Measurements from ENCODE around the gene UST.

UST gene

DNA sequence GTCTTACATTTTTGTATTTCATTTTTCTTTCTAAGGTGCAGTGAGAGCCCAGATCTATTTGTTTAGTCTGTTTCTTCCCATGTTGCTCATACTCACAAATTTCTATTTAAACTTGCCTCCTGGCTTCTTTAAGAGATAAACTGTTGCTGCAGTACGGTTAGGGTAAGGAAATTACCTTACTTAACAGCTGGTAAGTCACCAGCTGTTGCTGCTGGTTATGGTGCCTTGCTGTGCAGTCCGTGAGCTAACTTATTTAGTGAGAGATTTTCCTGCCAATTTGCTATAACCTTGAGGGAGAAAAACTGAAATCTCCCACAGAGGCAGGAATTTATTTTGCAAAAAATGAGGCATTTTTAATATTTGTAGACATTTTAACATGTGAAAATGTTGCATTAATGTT is 261.0 kb downstream of the UST start:
- Histone ChIP-seq H3K4me1 (ENCODE audit: low read depth, poor library complexity, severe bottlenecking) (no peaks in the 10 kb centered on the region), H4K20me1 (ENCODE audit: insufficient read depth) (no peaks in the 10 kb centered on the region), H3K27me3 (ENCODE audit: insufficient read depth, low read depth) (no peaks in the 10 kb centered on the region), H3K79me2 (ENCODE audit: insufficient read depth, low read depth) (no peaks in the 10 kb centered on the region), H3K4me3 (IDR thresholded peaks at IDR 0.05; ENCODE audit: insufficient read depth, low read depth, low read length) (no peak overlapping the region), H3K27ac (no peak overlapping the region), H3K9ac (no peak overlapping the region), H2AFZ (ENCODE audit: low read depth) (no peak overlapping the region), H3K4me2 (no peak overlapping the region), H3K36me3 (ENCODE audit: insufficient read depth) (no peaks in the 10 kb centered on the region)
- TF ChIP-seq, protein P1, sequence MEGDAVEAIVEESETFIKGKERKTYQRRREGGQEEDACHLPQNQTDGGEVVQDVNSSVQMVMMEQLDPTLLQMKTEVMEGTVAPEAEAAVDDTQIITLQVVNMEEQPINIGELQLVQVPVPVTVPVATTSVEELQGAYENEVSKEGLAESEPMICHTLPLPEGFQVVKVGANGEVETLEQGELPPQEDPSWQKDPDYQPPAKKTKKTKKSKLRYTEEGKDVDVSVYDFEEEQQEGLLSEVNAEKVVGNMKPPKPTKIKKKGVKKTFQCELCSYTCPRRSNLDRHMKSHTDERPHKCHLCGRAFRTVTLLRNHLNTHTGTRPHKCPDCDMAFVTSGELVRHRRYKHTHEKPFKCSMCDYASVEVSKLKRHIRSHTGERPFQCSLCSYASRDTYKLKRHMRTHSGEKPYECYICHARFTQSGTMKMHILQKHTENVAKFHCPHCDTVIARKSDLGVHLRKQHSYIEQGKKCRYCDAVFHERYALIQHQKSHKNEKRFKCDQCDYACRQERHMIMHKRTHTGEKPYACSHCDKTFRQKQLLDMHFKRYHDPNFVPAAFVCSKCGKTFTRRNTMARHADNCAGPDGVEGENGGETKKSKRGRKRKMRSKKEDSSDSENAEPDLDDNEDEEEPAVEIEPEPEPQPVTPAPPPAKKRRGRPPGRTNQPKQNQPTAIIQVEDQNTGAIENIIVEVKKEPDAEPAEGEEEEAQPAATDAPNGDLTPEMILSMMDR (conservative IDR thresholded peaks at IDR 0.05; ENCODE audit: low read depth, low read length), result no peak

DNA sequence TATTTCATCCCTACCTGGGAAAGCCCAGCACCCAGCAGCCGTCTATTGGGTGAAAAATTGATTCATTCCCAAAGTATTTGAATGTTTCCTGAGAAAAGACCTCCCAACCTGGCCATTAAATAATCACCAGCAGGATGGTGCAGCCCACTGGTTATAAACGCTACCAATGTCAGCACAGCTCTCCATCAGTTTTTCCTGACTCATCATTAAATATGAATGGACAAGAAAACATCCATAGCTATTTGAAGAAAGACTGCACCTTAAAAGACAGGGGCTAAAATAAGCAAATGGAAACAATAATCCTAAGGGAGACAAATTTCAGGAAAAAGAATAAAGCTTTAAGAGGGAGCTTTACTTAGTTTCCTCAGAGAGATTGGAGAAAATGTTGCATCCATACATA is 261.9 kb downstream of the UST start:
- Histone ChIP-seq H2AFZ (ENCODE audit: low read depth) (no peak overlapping the region), H4K20me1 (ENCODE audit: insufficient read depth) (no peaks in the 10 kb centered on the region), H3K27ac (no peak overlapping the region), H3K4me1 (ENCODE audit: low read depth, poor library complexity, severe bottlenecking) (no peaks in the 10 kb centered on the region), H3K4me3 (IDR thresholded peaks at IDR 0.05; ENCODE audit: insufficient read depth, low read depth, low read length) (no peak overlapping the region), H3K9ac (no peak overlapping the region), H3K36me3 (ENCODE audit: insufficient read depth) (no peaks in the 10 kb centered on the region), H3K4me2 (no peak overlapping the region), H3K79me2 (ENCODE audit: insufficient read depth, low read depth) (no peaks in the 10 kb centered on the region), H3K27me3 (ENCODE audit: insufficient read depth, low read depth) (no peaks in the 10 kb centered on the region)
- TF ChIP-seq, protein P1 (conservative IDR thresholded peaks at IDR 0.05; ENCODE audit: low read depth, low read length), result no peak

- Histone ChIP-seq H3K4me3 (IDR thresholded peaks at IDR 0.05; ENCODE audit: insufficient read depth, low read depth, low read length) (no peak overlapping the region), H3K4me2 (no peak overlapping the region), H3K27me3 (ENCODE audit: insufficient read depth, low read depth) (no peaks in the 10 kb centered on the region), H3K9ac (no peak overlapping the region), H4K20me1 (ENCODE audit: insufficient read depth) (no peaks in the 10 kb centered on the region), H3K4me1 (ENCODE audit: low read depth, poor library complexity, severe bottlenecking) (no peaks in the 10 kb centered on the region), H2AFZ (ENCODE audit: low read depth) (no peak overlapping the region), H3K27ac (no peak overlapping the region), H3K79me2 (ENCODE audit: insufficient read depth, low read depth) (no peaks in the 10 kb centered on the region), H3K36me3 (ENCODE audit: insufficient read depth) (no peaks in the 10 kb centered on the region)
- TF ChIP-seq, protein P1 (conservative IDR thresholded peaks at IDR 0.05; ENCODE audit: low read depth, low read length), result no peak
Observed at GRCh38 chr6:149012040-149012545, 265.3 kb downstream of the UST start.

DNA sequence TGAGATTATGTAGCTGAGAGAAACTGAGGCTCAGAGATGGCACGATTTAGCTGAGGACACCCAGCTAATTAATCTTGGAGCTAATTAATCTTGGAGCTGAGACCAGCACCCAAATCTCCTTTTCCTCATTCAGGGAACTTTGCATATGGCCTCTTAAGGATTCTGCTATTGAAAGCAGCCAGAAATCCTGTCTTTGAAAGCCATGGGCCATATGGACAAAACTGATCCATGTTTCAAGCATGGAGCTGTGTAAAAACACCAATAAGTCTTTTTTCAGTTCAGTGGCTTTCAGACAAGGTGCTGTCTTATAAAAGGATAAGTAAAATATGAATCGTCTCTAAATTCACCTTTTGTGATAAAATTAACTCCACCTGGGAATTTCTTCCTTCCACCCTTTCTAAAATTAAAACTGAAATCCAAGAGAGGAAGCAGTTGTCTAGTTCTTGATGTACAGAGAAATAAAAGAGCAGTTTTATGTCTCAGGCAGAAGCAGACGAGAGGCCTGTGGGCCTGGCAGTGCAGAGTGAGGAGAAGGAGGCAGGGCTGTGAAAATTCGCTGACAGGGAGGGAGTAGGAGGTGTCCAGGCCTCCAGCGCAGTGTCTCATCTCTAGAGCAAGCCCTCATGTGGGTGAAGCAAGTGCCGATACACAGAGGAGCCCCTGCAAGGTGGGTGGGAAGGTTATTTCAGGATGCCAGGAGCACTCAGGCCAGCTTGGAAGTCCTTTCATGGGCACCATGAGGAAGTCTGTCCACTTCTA is 266.9 kb downstream of the UST start:
- Histone ChIP-seq H3K36me3 (ENCODE audit: insufficient read depth) (no peaks in the 10 kb centered on the region), H2AFZ (ENCODE audit: low read depth) (no peak overlapping the region), H3K4me2 (no peak overlapping the region), H3K27me3 (ENCODE audit: insufficient read depth, low read depth) (no peaks in the 10 kb centered on the region), H3K9ac (no peak overlapping the region), H3K4me1 (ENCODE audit: low read depth, poor library complexity, severe bottlenecking) (no peaks in the 10 kb centered on the region), H4K20me1 (ENCODE audit: insufficient read depth) (no peaks in the 10 kb centered on the region), H3K27ac (no peak overlapping the region), H3K79me2 (ENCODE audit: insufficient read depth, low read depth) (no peaks in the 10 kb centered on the region), H3K4me3 (IDR thresholded peaks at IDR 0.05; ENCODE audit: insufficient read depth, low read depth, low read length) (no peak overlapping the region)
- TF ChIP-seq, protein P1 (conservative IDR thresholded peaks at IDR 0.05; ENCODE audit: low read depth, low read length), result no peak

Measured in KMS-11 (cell line).